K562 (cell line): ENCODE data around the gene SP2. TPM values are rescaled to one million over a fixed set of nuclear protein-coding genes. Genes with fewer than 3 reads are reported as not detected.

Source experiments
- CEBPZ ChIP-seq: fragments of 150-350 bp; IDR thresholded peaks from 2 replicates; pipeline ENCODE4 v1.6.1; 2014; ENCODE audit warnings: low read depth, mild to moderate bottlenecking, low read length, borderline replicate concordance
- HDAC6 ChIP-seq: IDR thresholded peaks from 2 replicates; pipeline ENCODE4 v1.6.1; 2012; ENCODE audit warnings: low read depth, mild to moderate bottlenecking, control low read depth, inconsistent platforms, low read length, moderate library complexity
- MBD2 ChIP-seq: sonication (generic); IDR thresholded peaks from 2 replicates; pipeline ENCODE4 v1.6.1; 2016; ENCODE audit warnings: low read depth, borderline replicate concordance
- MEF2A ChIP-seq: IDR thresholded peaks from 2 replicates; pipeline ENCODE4 v1.6.1; 2011; ENCODE audit warnings: low read depth, mild to moderate bottlenecking, low read length, moderate library complexity; ENCODE audit not compliant: control insufficient read depth
- MYC ChIP-seq, 2 experiments: fragments of 250-450 bp in 1 of 2; sonication (Bioruptor Pico) in 1 of 2; IDR thresholded peaks; 2 replicates each; pipeline versions ENCODE4 v1.5.1 to v1.6.1; 2012 to 2021; ENCODE audit warnings: low read depth in 2 of 2, borderline replicate concordance in 1 of 2, improper control_type of control experiment in 1 of 2, low read length in 1 of 2, mild to moderate bottlenecking in 1 of 2, moderate library complexity in 1 of 2
- NR4A1 ChIP-seq, 2 experiments: fragments of 250-450 bp in 1 of 2; fragments of 450-650 bp in 1 of 2; sonication (Bioruptor Pico) in 1 of 2; IDR thresholded peaks; 2 replicates each; pipeline versions ENCODE4 v1.4.0 to v1.6.1; 2016 to 2020; ENCODE audit warnings: mild to moderate bottlenecking in 2 of 2, missing compliant biosample characterization in 1 of 2, missing genetic modification characterization in 1 of 2, moderate library complexity in 1 of 2
- POLR3G ChIP-seq: IDR thresholded peaks from 2 replicates; pipeline ENCODE4 v1.6.1; 2011; ENCODE audit not compliant: insufficient read length, insufficient replicate concordance; ENCODE audit errors: extremely low read depth
- PURB ChIP-seq: sonication (generic); formaldehyde crosslinking; IDR thresholded peaks from 2 replicates; pipeline ENCODE4 v1.9.0; 2021; ENCODE audit warnings: low read depth, mild to moderate bottlenecking, missing genetic modification reagents
- RBFOX2 ChIP-seq: fragments of 200-400 bp; formaldehyde crosslinking; IDR thresholded peaks from 2 replicates; pipeline ENCODE4 v1.6.1; 2017; ENCODE audit warnings: low read depth, mild to moderate bottlenecking, low read length, moderate library complexity
- TCF7 ChIP-seq: sonication (generic); IDR thresholded peaks from 2 replicates; pipeline ENCODE4 v1.6.1; 2016; ENCODE audit warnings: antibody characterized with exemption, borderline replicate concordance
- YY1 ChIP-seq, 3 experiments: IDR thresholded peaks; 2 replicates each; pipeline ENCODE4 v1.6.1; 2011; ENCODE audit warnings: low read length in 2 of 3, mild to moderate bottlenecking in 2 of 3, moderate library complexity in 2 of 3, borderline replicate concordance in 1 of 3, control low read depth in 1 of 3, low read depth in 1 of 3; ENCODE audit not compliant: insufficient read depth in 3 of 3, insufficient replicate concordance in 2 of 3, control insufficient read depth in 1 of 3, insufficient read length in 1 of 3; ENCODE audit errors: extremely low read depth in 1 of 3
- ZFP36 ChIP-seq: fragments of 150-350 bp; IDR thresholded peaks from 2 replicates; pipeline ENCODE4 v1.6.1; 2018; ENCODE audit warnings: low read length, low read depth; ENCODE audit not compliant: partially characterized antibody
- ZNF184 ChIP-seq: sonication (generic); formaldehyde crosslinking; IDR thresholded peaks from 2 replicates; pipeline ENCODE4 v1.5.0; 2020; ENCODE audit warnings: missing genetic modification reagents
- ZNF212 ChIP-seq: fragments of 450-650 bp; formaldehyde crosslinking; IDR thresholded peaks from 2 replicates; pipeline ENCODE4 v1.4.0; 2020; ENCODE audit warnings: mild to moderate bottlenecking
- ZNF24 ChIP-seq: fragments of 450-650 bp; IDR thresholded peaks from 2 replicates; pipeline ENCODE4 v1.6.1; 2016
- ZNF444 ChIP-seq: fragments of 250-450 bp; sonication (Bioruptor Pico); IDR thresholded peaks from 2 replicates; pipeline ENCODE4 v1.4.0; 2020; ENCODE audit warnings: mild to moderate bottlenecking, moderate library complexity
- polyA plus RNA-seq, 8 experiments: library from polyadenylated mRNA; depleted of rRNA in 4 of 8; stranded (reverse) in 5 of 8; unstranded in 3 of 8; fragments of >200 nt; fragmentation: Nextera tagmentation in 2 of 8; fragmentation: Illumina TruSeq in 1 of 8; extraction: Ambion mirVana in 2 of 8; extraction: Trizol in 1 of 8; gene quantifications; 2 replicates each; pipeline versions ENCODE4 v1.2.1 to v1.2.3, GENCODE V29; 2011 to 2014; ENCODE audit warnings: inconsistent platforms in 1 of 8, missing spikeins in 1 of 8
- total RNA-seq, 7 experiments: library from RNA; depleted of rRNA in 6 of 7; stranded (reverse); fragments of >200 nt in 6 of 7; fragmentation: Illumina TruSeq in 2 of 7; extraction: Trizol in 2 of 7; gene quantifications; 2 replicates each; pipeline versions ENCODE4 v1.2.1 to v1.2.3, GENCODE V29; 2011 to 2021; ENCODE audit warnings: low replicate concordance in 1 of 7
- TF ChIP-seq, protein P1 (sequence below), 2 experiments: IDR thresholded peaks; 2 replicates each; pipeline ENCODE4 v1.6.1; 2012; ENCODE audit warnings: improper control_type of control experiment in 2 of 2, low read depth in 2 of 2, low read length in 2 of 2, borderline replicate concordance in 1 of 2
- TF ChIP-seq, protein P2 (sequence below): fragments of 450-650 bp; formaldehyde crosslinking; IDR thresholded peaks from 2 replicates; pipeline ENCODE4 v1.4.0; 2020; ENCODE audit warnings: mild to moderate bottlenecking

The SP2 gene
- total and polyA plus RNA-seq, 9 of the 15 experiments (the other 6 are each of a cell fraction or from before 2014, with no cell fraction given) = 0.77 to 22.3 (median 2.3) TPM

DNA sequence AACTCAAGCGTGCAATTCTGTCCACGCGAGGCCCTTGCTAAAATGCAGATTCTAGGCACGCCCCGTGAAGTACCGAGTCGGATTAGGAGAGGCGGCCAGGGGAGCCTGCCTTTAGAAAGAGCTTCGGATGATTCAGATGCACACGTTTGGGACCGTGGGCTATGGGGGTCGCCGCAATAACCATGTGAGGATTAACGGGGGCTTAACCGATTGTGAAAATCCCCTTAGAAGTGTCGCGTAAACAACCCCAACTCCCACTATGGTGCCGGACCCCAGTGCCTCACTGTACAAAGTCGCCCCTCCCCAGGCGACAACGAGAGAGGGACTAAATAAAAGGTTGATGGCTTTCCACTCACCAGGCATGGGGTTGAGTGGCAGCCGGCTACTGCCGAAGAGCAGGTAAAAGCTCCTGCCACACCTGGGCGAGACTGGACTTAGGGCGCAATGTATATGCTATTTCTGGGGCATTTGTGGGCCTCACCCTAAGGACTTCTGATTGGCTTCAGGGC lies 635 bp upstream of the SP2 start (continued):
- 0 out of 2 replicates have a peak, but pooled peaks have one; percentile 26 for TF ChIP-seq TCF7
- no peak for TF ChIP-seq MBD2
- TF ChIP-seq, protein P1, sequence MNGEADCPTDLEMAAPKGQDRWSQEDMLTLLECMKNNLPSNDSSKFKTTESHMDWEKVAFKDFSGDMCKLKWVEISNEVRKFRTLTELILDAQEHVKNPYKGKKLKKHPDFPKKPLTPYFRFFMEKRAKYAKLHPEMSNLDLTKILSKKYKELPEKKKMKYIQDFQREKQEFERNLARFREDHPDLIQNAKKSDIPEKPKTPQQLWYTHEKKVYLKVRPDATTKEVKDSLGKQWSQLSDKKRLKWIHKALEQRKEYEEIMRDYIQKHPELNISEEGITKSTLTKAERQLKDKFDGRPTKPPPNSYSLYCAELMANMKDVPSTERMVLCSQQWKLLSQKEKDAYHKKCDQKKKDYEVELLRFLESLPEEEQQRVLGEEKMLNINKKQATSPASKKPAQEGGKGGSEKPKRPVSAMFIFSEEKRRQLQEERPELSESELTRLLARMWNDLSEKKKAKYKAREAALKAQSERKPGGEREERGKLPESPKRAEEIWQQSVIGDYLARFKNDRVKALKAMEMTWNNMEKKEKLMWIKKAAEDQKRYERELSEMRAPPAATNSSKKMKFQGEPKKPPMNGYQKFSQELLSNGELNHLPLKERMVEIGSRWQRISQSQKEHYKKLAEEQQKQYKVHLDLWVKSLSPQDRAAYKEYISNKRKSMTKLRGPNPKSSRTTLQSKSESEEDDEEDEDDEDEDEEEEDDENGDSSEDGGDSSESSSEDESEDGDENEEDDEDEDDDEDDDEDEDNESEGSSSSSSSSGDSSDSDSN (IDR thresholded peaks at IDR 0.05; ENCODE audit: borderline replicate concordance in 1 of 2, low read depth in 2 of 2, low read length in 2 of 2) = 0 out of 4 replicates have a peak, but pooled peaks of 1 of the 2 experiments have one; percentile 21
- no peak for TF ChIP-seq POLR3G
- peak; percentile 87 for TF ChIP-seq MEF2A
- TF ChIP-seq, protein P2, sequence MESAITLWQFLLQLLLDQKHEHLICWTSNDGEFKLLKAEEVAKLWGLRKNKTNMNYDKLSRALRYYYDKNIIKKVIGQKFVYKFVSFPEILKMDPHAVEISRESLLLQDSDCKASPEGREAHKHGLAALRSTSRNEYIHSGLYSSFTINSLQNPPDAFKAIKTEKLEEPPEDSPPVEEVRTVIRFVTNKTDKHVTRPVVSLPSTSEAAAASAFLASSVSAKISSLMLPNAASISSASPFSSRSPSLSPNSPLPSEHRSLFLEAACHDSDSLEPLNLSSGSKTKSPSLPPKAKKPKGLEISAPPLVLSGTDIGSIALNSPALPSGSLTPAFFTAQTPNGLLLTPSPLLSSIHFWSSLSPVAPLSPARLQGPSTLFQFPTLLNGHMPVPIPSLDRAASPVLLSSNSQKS = no peak
- TF ChIP-seq ZNF444 (CRISPR knock-in tag) = 0 out of 2 replicates have a peak, but pooled peaks have one; percentile 23
- no peak for TF ChIP-seq CEBPZ
- TF ChIP-seq RBFOX2 = 0 out of 2 replicates have a peak, but pooled peaks have one; percentile 23
- 0 out of 2 replicates have a peak, but pooled peaks have one; percentile 7 for TF ChIP-seq ZNF24
- peak; percentile 66; the same call in 1 of the 2 replicates for TF ChIP-seq NR4A1 (CRISPR knock-in tag; IDR thresholded peaks at IDR 0.05)
- no peak for TF ChIP-seq NR4A1 (tag; IDR thresholded peaks at IDR 0.05)
- no peak for TF ChIP-seq PURB (CRISPR knock-in tag)
- TF ChIP-seq ZFP36 = no peak
- TF ChIP-seq YY1 (IDR thresholded peaks at IDR 0.05; ENCODE audit: borderline replicate concordance in 1 of 3, control insufficient read depth in 1 of 3, extremely low read depth in 1 of 3, insufficient read depth in 3 of 3, insufficient read length in 1 of 3, insufficient replicate concordance in 2 of 3, low read depth in 1 of 3, low read length in 2 of 3) = peak in 2 of 3 experiments; percentile 55 to 63
- peak; percentile 43; the same call in 1 of the 2 replicates for TF ChIP-seq MYC (IDR thresholded peaks at IDR 0.05; ENCODE audit: low read depth, low read length)
- 0 out of 2 replicates have a peak, but pooled peaks have one; percentile 54 for TF ChIP-seq MYC (CRISPR knock-in tag; IDR thresholded peaks at IDR 0.05; ENCODE audit: borderline replicate concordance, low read depth)
- TF ChIP-seq ZNF212 (CRISPR knock-in tag) = peak; percentile 87; the same call in 1 of the 2 replicates
- TF ChIP-seq ZNF184 (CRISPR knock-in tag) = no peak
- no peak for TF ChIP-seq HDAC6
